ENCODE measurements around the gene MEFV.
A peak's percentile ranks its signal among the peaks of the same experiment; 100 is the strongest.

The MEFV gene

DNA sequence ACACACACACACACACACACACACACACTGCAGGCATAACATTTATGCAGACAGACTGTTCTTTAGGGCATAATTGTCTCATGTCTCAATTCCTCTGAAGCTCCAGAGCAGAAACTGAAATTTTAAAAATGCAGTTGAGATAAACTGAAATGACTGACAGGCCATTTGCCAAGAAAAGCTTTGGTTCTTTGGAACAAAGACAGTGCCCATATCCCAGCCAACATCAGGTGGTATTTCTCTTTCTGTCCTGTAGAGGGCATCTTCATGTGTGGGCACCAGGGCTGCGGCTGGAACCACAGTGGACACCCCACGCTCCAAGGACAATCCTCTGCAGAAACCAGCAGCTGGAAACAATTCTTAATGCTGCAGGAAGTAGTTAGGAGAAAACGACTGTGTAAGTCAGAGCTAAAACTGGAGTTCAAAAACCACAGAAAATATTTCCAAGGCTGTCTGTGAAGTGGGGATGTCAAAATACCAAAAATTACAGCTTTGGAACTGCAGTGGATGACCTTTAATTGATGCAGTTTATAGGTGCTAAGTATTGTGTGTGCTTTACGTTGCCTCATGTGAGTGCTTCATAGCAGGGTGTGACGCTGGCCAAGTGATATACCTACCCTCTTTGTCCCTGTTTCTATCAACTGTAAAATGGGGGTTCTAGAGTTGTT, 10.6 kb upstream of the MEFV start:
- peak; percentile 77 for DNase-seq

GRCh38 chr16:3264137-3265036, 8.0 kb upstream of the MEFV start:
- DNase-seq = peak; percentile 98

DNA sequence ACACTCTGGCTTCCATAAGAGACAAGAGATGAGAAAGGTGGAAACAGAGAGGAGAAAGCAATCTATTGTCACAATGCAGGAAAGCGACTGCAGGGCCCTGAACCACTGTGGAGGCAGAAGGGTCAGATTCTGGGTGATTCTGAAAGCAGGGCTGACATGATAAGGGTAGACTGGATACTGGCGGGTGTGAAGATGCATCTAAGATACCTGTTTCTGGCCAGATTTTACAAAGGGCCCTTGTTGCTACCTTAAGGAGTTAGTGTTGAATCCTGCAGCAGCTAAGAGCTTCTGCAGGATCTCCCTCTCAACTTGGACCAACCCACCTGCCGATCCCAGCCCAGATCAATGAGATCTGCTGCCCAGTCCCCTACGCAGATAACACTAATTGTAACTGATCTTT, 6.1 kb upstream of the MEFV start:
- DNase-seq = no peak

- no peak for DNase-seq
These were observed 3.4 kb upstream of the MEFV start for GRCh38 chr16:3259836-3260235.

GRCh38 chr16:3256866-3257465, 533 bp upstream of the MEFV start:
- no peak for DNase-seq

- DNase-seq = no peak
These were observed 2.1 kb downstream of the MEFV start for GRCh38 chr16:3254309-3254708.

DNA sequence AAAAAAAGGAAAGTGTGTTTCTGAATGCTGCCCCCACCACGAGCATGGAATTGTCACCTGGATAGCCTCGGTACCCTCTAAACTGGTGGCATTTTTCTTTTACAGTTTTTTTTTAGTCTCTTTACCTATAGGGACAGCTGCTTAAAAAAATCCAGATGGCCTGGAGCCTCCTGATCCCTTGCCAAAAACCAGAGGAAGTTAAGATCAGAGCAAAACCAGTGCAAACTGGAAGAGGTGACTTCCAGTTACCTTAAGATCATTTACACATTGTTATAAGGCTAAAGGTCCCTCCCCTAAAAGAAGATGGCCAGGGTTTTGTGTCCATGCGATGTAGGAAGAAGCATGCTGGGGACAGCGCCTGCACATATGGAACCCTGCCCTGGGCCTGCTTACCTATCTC, 3.5 kb downstream of the MEFV start:
- DNase-seq = no peak

DNA sequence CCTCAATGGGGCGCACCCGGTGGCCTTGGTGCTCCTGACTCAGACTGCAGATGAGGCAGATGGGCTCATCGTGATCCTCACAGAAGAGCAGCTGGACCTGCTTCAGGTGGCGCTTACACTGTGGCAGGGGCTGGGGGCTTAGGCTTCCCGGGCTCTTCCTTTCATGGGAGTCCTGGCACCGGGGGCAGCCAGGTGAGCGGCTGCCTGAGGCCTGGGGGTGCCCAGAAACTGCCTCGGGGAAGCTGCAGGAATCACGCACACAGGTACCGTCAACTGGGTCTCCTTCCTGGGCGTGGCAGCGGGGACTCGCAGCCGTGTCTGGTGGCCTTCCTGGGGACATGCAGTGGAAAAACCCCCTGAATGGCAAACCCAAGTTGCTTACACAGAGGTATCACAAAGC, 7.0 kb downstream of the MEFV start:
- no peak for DNase-seq

GRCh38 chr16:3249020-3249419, 7.4 kb downstream of the MEFV start:
- DNase-seq = no peak

DNA sequence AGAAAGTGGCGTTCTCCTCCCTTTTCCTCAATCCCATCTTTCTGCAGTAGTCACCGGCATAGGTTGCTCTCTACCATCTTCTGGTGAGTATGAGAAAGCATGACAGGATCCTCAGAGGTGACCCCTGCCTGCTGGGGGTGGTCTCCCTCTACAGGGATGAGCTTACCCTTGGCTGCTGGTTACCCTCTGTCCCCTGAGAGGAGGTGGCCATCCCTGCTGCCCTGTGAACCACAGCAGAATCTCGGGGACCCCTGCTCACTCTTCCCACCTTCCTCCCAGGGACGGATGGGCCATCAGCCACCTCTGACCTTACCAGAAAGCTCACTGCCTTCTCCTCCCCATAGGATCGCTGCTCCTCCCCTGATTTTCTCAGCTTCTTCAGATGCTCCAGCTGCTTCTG, 7.8 kb downstream of the MEFV start:
- DNase-seq = no peak

DNA sequence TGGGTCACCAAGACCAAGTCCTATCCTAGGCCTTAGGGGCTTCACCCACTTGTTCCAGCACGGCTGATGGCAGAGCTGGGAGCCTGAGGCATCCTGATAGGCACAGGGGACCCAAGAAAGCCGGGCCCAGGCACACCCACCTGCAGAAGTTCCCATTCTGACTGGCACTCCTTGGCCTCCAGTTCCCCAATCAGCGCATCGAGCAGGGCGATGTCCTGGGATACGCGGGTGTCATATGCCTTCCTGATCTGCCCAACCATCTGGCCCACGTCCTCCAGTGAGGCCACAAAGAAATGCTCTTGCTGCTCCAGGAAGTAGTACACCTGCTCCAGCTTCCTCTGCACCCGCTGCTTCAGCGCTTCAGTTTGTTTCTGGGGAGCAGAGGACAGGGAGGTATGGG, 9.6 kb downstream of the MEFV start:
- no peak for DNase-seq

DNA sequence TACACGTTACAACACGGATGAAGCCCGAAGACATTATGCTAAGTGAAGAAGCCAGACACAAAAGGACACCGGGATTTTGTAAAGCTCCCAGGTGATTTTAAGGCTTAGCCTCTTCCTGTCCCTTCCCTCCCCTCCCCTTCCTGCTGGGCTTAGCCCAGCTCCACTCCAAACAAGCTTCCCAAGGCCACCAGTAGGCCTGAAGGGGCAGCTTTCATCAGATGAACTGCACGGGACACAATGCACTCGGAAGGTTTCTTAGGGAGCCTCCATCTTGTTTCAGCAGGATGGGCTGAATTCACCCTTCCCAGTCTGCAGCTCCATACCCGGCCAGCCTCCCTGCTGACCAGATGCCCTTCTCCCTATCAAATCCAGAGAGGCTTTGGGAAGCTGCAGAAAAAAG, 10.4 kb downstream of the MEFV start:
- no peak for DNase-seq

DNA sequence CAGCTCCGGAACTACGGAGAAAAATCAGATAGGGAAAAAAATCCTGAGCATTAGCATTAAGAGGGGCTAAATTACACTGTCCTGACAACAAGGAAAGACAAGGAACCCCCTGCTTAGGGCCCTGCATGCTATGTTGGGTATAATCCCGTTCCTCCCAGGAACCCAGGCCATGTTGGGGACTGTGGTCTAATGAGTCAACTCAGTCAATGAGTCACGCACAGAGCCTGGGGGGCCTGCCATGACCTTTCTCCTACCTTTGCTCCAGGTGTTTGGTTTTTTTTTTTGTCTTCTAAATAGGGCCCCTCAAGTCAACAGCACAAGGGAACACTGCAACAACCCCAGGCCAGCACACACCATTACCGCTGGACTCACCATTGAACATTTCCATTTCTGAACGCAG, 12.6 kb downstream of the MEFV start:
- no peak for DNase-seq

GRCh38 chr16:3242709-3243108, 13.7 kb downstream of the MEFV start:
- no peak for DNase-seq

- no peak for DNase-seq
These were observed 14.7 kb downstream of the MEFV start for GRCh38 chr16:3241761-3242160.

GRCh38 chr16:3235856-3236669, 20.4 kb downstream of the MEFV start:
- peak; percentile 71 for DNase-seq

DNA sequence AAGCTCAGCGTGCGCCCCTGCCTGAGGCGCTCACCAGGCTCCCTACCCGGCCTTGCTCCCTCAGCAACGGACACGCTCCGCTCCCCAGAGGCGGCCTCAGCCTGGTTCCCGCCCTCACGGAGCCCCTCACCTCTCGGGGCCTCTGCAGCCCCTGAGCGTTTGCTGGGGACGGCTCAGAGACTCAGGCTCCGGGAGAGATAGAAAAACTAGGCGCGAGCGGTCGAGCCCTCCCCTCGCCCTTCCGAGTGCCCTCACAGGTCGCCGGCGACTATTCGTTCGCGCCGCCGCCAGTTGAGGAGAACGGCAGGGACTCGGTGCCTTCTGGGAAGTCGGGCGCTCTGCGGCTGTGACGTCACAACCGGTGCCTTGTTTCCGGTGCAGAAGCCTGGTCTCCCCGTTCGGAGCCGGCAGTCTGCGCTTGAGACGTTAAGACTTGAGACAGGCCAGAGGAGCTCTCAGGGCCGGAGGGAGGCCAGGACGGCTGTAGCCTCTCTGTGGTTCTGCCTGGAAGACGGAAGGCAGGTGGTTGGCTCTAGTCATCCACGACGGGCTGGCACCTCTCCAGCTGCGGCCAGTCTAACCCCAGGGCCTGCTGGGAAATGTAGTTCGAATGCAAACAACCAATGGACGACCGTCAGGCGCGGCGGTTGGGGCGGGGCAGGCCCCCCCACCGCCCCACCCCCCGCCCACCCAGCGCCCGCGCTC, 21.4 kb downstream of the MEFV start, which contains the start of gene ZNF200:
Gene ZNF200 (minus strand): TSS at position 302 of the 705 bp plus-strand sequence. CDS start 1,403 bp downstream, outside the sequence.
- peak; percentile 97 for DNase-seq

- no peak for DNase-seq
These were observed 21.9 kb downstream of the MEFV start for GRCh38 chr16:3234543-3234856.

- no peak for DNase-seq
These were observed 32.4 kb downstream of the MEFV start for GRCh38 chr16:3223913-3224515.

DNA sequence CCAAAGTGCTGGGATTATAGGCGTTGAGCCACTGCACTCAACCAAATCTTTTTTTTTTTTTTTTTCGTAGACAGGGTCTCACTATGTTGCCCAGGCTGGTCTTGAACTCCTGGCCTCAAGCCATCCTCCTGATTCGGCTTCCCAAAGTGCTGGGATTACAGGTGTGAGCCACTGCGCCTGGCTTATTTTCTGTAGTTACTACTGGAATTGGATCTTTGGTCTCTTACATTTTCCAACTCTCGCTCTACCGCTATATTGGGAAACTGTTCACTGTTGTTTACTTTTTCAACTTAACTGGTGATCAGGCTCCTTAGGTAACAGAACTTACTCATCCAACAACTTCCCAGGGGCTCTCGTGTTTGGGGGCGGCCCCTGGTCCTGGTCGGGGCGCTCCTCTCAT, 35.6 kb downstream of the MEFV start:
- no peak for DNase-seq

DNA sequence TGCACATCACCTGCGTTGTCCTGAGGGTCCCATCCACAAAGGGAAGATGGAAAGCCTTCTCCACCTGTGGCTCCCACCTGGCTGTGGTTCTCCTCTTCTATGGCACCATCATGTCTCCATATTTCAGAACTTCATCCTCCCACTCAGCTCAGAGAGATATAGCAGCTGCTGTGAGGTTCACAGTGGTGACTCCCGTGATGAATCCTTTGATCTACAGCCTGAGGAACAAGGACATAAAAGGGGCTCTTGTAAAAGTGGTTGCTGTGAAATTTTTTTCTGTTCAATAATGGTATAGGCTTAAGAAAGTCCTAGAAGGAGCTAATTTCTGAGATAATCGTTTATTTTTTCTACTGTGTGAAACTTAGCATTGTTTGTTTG, 40.2 kb downstream of the MEFV start:
- no peak for DNase-seq

DNA sequence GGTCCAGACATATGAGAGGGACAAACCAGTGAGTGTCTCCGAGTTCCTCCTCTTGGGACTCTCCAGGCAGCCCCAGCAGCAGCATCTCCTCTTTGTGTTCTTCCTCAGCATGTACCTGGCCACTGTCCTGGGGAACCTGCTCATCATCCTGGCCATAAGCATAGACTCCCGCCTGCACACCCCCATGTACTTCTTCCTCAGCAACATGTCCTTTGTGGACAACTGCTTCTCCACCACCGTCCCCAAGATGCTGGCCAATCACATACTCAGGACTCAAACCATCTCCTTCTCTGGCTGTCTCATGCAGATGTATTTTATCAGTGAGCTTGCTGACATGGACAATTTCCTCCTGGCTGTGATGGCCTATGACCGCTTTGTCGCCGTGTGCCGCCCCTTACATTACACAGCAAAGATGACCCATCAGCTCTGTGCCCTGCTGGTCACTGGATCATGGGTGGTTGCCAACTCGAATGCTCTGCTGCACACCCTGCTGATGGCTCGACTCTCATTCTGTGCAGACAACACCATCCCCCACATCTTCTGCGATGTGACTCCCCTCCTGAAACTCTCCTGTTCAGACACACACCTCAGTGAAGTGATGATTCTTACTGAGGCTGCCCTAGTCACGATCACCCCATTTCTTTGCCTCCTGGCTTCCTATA, 40.7 kb downstream of the MEFV start:
- DNase-seq = no peak
